Neural cell (in vitro differentiated cells): ENCODE data around the gene PDIA3. TPM values are rescaled to one million over a fixed set of nuclear protein-coding genes. Genes with fewer than 3 reads are reported as not detected.

Experiments
- H2AFZ ChIP-seq: fragments of 200-600, 300-800 bp; sonication (generic), shearing (Covaris generic); 2 replicates; pipeline ENCODE4 v1.6.0; 2014; ENCODE audit warnings: low read depth, mild to moderate bottlenecking, antibody characterized with exemption, low read length, moderate library complexity
- H3F3A ChIP-seq: fragments of 200-600 bp; shearing (Covaris generic); 2 replicates; pipeline ENCODE4 v1.6.1; 2016; ENCODE audit warnings: mild to moderate bottlenecking, moderate library complexity, mixed read lengths, antibody characterized with exemption, low read length; ENCODE audit not compliant: insufficient read depth, poor library complexity, severe bottlenecking
- H3K27ac ChIP-seq: fragments of 200-600, 300-800 bp; sonication (generic), shearing (Covaris generic); 2 replicates; pipeline ENCODE4 v1.5.1; 2014; ENCODE audit warnings: mild to moderate bottlenecking, low read length, moderate library complexity
- H3K27me3 ChIP-seq: fragments of 300-800, 200-600 bp; sonication (generic), shearing (Covaris generic); 2 replicates; pipeline ENCODE4 v1.6.0; 2014; ENCODE audit warnings: mild to moderate bottlenecking, low read depth, low read length, moderate library complexity; ENCODE audit not compliant: insufficient read depth
- H3K36me3 ChIP-seq: fragments of 300-800, 200-600 bp; sonication (generic), shearing (Covaris generic); 2 replicates; pipeline ENCODE4 v1.5.1; 2014; ENCODE audit warnings: mild to moderate bottlenecking, antibody characterized with exemption, low read length, moderate library complexity; ENCODE audit not compliant: insufficient read depth
- H3K4me2 ChIP-seq: fragments of 300-800, 200-600 bp; sonication (generic), shearing (Covaris generic); 2 replicates; pipeline ENCODE4 v1.6.0; 2014; ENCODE audit warnings: mild to moderate bottlenecking, low read length
- H3K4me3 ChIP-seq: fragments of 300-800, 200-600 bp; sonication (generic), shearing (Covaris generic); 2 replicates; pipeline ENCODE4 v1.5.1; 2014; ENCODE audit warnings: mild to moderate bottlenecking, low read length, moderate library complexity
- H3K79me2 ChIP-seq: fragments of 200-600 bp; shearing (Covaris generic); replicated peaks from 2 replicates; pipeline ENCODE4 v1.6.0; 2014; ENCODE audit warnings: mild to moderate bottlenecking, low read length, moderate library complexity; ENCODE audit not compliant: insufficient read depth
- H3K9ac ChIP-seq: fragments of 300-800, 200-600 bp; sonication (generic), shearing (Covaris generic); 2 replicates; pipeline ENCODE4 v1.6.1; 2016; ENCODE audit warnings: mild to moderate bottlenecking, low read length, mixed read lengths
- H3K9me2 ChIP-seq: fragments of 200-600 bp; shearing (Covaris generic); 2 replicates; pipeline ENCODE4 v1.6.1; 2016; ENCODE audit warnings: mild to moderate bottlenecking, low read length, mixed read lengths; ENCODE audit not compliant: insufficient read depth
- H3K9me3 ChIP-seq: fragments of 200-600, 300-800 bp; sonication (generic), shearing (Covaris generic); 2 replicates; pipeline ENCODE4 v1.6.1; 2016; ENCODE audit warnings: mild to moderate bottlenecking, mixed run types, low read length, moderate library complexity, mixed read lengths
- H4K20me1 ChIP-seq: fragments of 200-600 bp; shearing (Covaris generic); 2 replicates; pipeline ENCODE4 v1.6.1; 2016; ENCODE audit warnings: mild to moderate bottlenecking, mixed run types; ENCODE audit not compliant: insufficient read depth
- EP300 ChIP-seq: fragments of 450-650 bp; conservative IDR thresholded peaks from 2 replicates; pipeline ENCODE4 v1.6.1; 2014; ENCODE audit warnings: antibody characterized with exemption, mild to moderate bottlenecking, moderate library complexity; ENCODE audit not compliant: poor library complexity, severe bottlenecking
- EZH2 ChIP-seq: fragments of 200-600, 300-800 bp; shearing (Covaris generic), sonication (generic); IDR thresholded peaks from 2 replicates; pipeline ENCODE4 v1.6.1; 2014; ENCODE audit warnings: antibody characterized with exemption, low read length, borderline replicate concordance, mild to moderate bottlenecking; ENCODE audit not compliant: insufficient read depth, poor library complexity, severe bottlenecking
- MXI1 ChIP-seq: fragments of 450-650 bp; conservative IDR thresholded peaks from 2 replicates; pipeline ENCODE4 v1.6.1; 2014; ENCODE audit warnings: antibody characterized with exemption, mild to moderate bottlenecking; ENCODE audit not compliant: poor library complexity, severe bottlenecking
- POLR2AphosphoS5 ChIP-seq: IDR thresholded peaks from 2 replicates; pipeline ENCODE4 v1.6.1; 2012
- RAD21 ChIP-seq: fragments of 450-650 bp; conservative IDR thresholded peaks from 2 replicates; pipeline ENCODE4 v1.6.1; 2014; ENCODE audit warnings: antibody characterized with exemption, mild to moderate bottlenecking, moderate library complexity
- SMC3 ChIP-seq: fragments of 450-650 bp; conservative IDR thresholded peaks from 2 replicates; pipeline ENCODE4 v1.6.1; 2014; ENCODE audit warnings: antibody characterized with exemption, mild to moderate bottlenecking, moderate library complexity; ENCODE audit not compliant: poor library complexity
- TAF1 ChIP-seq: IDR thresholded peaks from 2 replicates; pipeline ENCODE4 v1.6.1; 2012; ENCODE audit warnings: low read depth
- polyA plus RNA-seq: library from polyadenylated mRNA; depleted of rRNA; stranded (reverse); fragments of >200 nt; gene quantifications from 2 replicates; pipeline ENCODE4 v1.2.3, GENCODE V29; 2014
- TF ChIP-seq, protein P1 (sequence below): fragments of 450-650 bp; IDR thresholded peaks from 2 replicates; pipeline ENCODE4 v1.5.1; 2014; ENCODE audit warnings: antibody characterized with exemption, mild to moderate bottlenecking, moderate library complexity; ENCODE audit not compliant: poor library complexity, severe bottlenecking
- TF ChIP-seq, protein P2 (sequence below): IDR thresholded peaks from 2 replicates; pipeline ENCODE4 v1.6.1; 2012; ENCODE audit warnings: borderline replicate concordance

Gene PDIA3
- polyA plus RNA-seq, 1 donor from 2014 or later, result 136 TPM

DNA sequence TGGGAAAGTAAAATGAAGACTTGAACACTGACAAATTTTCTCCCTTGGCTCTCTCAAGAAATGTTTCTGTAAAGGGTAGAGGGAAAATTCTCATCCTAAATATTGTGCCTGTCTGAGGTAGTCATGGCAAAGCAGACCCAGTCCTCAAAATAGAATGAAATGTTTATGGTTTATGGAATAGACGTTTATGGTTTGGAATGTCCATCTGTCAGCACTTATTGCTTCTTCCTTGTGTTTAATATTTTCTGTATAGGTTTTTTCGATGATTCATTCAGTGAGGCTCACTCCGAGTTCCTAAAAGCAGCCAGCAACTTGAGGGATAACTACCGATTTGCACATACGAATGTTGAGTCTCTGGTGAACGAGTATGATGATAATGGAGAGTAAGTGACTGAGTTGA is 16.6 kb downstream of the PDIA3 start:
- H3K27ac ChIP-seq, result no peak overlapping the region
- H3K9ac ChIP-seq, result no peak overlapping the region
- no peaks in the 10 kb centered on the region for H3K79me2 ChIP-seq
- H3K4me3 ChIP-seq, result no peak overlapping the region
- H3K9me3 ChIP-seq, result no peaks in the 10 kb centered on the region
- H3K27me3 ChIP-seq, result no peaks in the 10 kb centered on the region
- no peaks in the 10 kb centered on the region for H3K36me3 ChIP-seq
- no peak overlapping the region for H3K4me2 ChIP-seq
- no peaks in the 10 kb centered on the region for H3K9me2 ChIP-seq
- TF ChIP-seq RAD21 (no peak), MXI1 (no peak)
- H3F3A ChIP-seq, result no peaks in the 10 kb centered on the region
- no peaks in the 10 kb centered on the region for H4K20me1 ChIP-seq
- no peak overlapping the region for H2AFZ ChIP-seq

DNA sequence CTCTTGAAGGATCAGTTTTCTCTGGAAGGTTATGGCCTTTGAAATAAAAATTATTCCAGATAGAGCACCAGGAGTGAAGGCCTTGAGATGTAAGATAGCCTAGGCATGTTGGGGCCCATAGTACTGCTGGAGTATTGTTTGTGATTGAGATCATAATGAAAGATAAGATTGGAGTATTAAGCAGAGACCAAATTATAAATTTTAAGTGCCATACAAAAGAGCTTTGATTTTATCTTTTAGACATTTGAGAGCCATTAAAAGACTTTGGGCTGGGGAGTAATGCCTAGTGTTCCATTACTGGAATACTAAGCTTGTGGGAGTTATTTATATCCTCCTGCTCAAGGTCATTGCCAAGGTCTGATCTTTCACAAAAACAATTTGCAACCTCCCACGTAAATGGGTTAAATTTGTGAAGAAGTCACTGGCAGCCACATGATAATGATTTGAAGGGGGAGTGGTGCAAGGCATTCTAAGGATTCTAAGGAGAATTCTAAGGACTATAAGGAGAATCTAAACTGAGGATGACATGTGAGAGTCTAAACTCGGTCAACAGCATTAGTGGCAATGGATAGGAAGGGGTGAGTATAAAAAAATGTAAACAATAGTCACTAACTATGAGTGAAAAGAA is 17.7 kb downstream of the PDIA3 start:
- Histone ChIP-seq H3K27me3 (no peaks in the 10 kb centered on the region), H3K4me2 (no peak overlapping the region), H4K20me1 (no peaks in the 10 kb centered on the region), H2AFZ (no peak overlapping the region), H3K27ac (no peak overlapping the region), H3K9me2 (no peaks in the 10 kb centered on the region), H3K79me2 (no peaks in the 10 kb centered on the region), H3K4me3 (no peak overlapping the region), H3K36me3 (no peaks in the 10 kb centered on the region), H3K9ac (no peak overlapping the region), H3F3A (no peaks in the 10 kb centered on the region), H3K9me3 (no peaks in the 10 kb centered on the region)
- TF ChIP-seq SMC3, result no peak
- no peak for TF ChIP-seq EP300
- no peak for TF ChIP-seq TAF1
- TF ChIP-seq, protein P1, sequence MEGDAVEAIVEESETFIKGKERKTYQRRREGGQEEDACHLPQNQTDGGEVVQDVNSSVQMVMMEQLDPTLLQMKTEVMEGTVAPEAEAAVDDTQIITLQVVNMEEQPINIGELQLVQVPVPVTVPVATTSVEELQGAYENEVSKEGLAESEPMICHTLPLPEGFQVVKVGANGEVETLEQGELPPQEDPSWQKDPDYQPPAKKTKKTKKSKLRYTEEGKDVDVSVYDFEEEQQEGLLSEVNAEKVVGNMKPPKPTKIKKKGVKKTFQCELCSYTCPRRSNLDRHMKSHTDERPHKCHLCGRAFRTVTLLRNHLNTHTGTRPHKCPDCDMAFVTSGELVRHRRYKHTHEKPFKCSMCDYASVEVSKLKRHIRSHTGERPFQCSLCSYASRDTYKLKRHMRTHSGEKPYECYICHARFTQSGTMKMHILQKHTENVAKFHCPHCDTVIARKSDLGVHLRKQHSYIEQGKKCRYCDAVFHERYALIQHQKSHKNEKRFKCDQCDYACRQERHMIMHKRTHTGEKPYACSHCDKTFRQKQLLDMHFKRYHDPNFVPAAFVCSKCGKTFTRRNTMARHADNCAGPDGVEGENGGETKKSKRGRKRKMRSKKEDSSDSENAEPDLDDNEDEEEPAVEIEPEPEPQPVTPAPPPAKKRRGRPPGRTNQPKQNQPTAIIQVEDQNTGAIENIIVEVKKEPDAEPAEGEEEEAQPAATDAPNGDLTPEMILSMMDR, result no peak
- TF ChIP-seq, protein P2, sequence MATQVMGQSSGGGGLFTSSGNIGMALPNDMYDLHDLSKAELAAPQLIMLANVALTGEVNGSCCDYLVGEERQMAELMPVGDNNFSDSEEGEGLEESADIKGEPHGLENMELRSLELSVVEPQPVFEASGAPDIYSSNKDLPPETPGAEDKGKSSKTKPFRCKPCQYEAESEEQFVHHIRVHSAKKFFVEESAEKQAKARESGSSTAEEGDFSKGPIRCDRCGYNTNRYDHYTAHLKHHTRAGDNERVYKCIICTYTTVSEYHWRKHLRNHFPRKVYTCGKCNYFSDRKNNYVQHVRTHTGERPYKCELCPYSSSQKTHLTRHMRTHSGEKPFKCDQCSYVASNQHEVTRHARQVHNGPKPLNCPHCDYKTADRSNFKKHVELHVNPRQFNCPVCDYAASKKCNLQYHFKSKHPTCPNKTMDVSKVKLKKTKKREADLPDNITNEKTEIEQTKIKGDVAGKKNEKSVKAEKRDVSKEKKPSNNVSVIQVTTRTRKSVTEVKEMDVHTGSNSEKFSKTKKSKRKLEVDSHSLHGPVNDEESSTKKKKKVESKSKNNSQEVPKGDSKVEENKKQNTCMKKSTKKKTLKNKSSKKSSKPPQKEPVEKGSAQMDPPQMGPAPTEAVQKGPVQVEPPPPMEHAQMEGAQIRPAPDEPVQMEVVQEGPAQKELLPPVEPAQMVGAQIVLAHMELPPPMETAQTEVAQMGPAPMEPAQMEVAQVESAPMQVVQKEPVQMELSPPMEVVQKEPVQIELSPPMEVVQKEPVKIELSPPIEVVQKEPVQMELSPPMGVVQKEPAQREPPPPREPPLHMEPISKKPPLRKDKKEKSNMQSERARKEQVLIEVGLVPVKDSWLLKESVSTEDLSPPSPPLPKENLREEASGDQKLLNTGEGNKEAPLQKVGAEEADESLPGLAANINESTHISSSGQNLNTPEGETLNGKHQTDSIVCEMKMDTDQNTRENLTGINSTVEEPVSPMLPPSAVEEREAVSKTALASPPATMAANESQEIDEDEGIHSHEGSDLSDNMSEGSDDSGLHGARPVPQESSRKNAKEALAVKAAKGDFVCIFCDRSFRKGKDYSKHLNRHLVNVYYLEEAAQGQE, result no peak
- TF ChIP-seq POLR2AphosphoS5, result no peak
- no peak for TF ChIP-seq RAD21
- TF ChIP-seq MXI1, result no peak
- TF ChIP-seq EZH2, result no peak
